Measurements from ENCODE around the gene SH3GL2. TPM values are rescaled to one million over a fixed set of nuclear protein-coding genes. Genes with fewer than 3 reads are reported as not detected.

The SH3GL2 gene
- total and polyA plus RNA-seq, 4 donors: 0.06 to 0.08 TPM; not detected in 2

GRCh38 chr9:17611342-17611741 lies 32.5 kb downstream of the SH3GL2 start:
- no peaks in the 10 kb centered on the region for H3K36me3 ChIP-seq (ENCODE audit: control insufficient read depth in 4 of 4, insufficient read depth in 3 of 4, low read depth in 1 of 4, low read length in 3 of 4)
- WGBS: 92% methylated on average over 2 of the region's 2 CpGs
- no peak overlapping the region for H3K4me3 ChIP-seq (ENCODE audit: low read depth in 1 of 3, low read length in 3 of 3)
- H3K4me1 ChIP-seq (ENCODE audit: control insufficient read depth in 4 of 4, insufficient read depth in 4 of 4, low read length in 3 of 4): no peaks in the 10 kb centered on the region
- no peaks in the 10 kb centered on the region for H3K9me3 ChIP-seq (ENCODE audit: control insufficient read depth in 4 of 4, low read length in 3 of 4)
- H3K27ac ChIP-seq (ENCODE audit: low read depth in 1 of 2, low read length in 2 of 2): no peak overlapping the region
- no peak for DNase-seq (ENCODE audit: low spot score)
- H3K9ac ChIP-seq (ENCODE audit: low read depth in 1 of 2, low read length in 2 of 2): no peak overlapping the region
- peaks cover 0 to 17% (median 0%) of the 10 kb centered on the region in 4 donors for H3K27me3 ChIP-seq (ENCODE audit: control insufficient read depth in 4 of 4, insufficient read depth in 4 of 4, low read length in 3 of 4)
- TF ChIP-seq, protein P1, sequence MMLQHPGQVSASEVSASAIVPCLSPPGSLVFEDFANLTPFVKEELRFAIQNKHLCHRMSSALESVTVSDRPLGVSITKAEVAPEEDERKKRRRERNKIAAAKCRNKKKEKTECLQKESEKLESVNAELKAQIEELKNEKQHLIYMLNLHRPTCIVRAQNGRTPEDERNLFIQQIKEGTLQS (IDR thresholded peaks at IDR 0.05): no peak
- no peak for TF ChIP-seq TAF1 (conservative IDR thresholded peaks at IDR 0.05)
- no peak for TF ChIP-seq JUND (IDR thresholded peaks at IDR 0.05)
- TF ChIP-seq SP1 (IDR thresholded peaks at IDR 0.05): no peak
- no peak for TF ChIP-seq FOXA1 (IDR thresholded peaks at IDR 0.05)
- TF ChIP-seq EGR1 (IDR thresholded peaks at IDR 0.05; ENCODE audit: low read depth in 2 of 2): no peak
- TF ChIP-seq YY1 (IDR thresholded peaks at IDR 0.05): no peak
- no peak for TF ChIP-seq HNF4G (IDR thresholded peaks at IDR 0.05)
- no peak for TF ChIP-seq FOXA2 (IDR thresholded peaks at IDR 0.05)
- TF ChIP-seq, protein P2, sequence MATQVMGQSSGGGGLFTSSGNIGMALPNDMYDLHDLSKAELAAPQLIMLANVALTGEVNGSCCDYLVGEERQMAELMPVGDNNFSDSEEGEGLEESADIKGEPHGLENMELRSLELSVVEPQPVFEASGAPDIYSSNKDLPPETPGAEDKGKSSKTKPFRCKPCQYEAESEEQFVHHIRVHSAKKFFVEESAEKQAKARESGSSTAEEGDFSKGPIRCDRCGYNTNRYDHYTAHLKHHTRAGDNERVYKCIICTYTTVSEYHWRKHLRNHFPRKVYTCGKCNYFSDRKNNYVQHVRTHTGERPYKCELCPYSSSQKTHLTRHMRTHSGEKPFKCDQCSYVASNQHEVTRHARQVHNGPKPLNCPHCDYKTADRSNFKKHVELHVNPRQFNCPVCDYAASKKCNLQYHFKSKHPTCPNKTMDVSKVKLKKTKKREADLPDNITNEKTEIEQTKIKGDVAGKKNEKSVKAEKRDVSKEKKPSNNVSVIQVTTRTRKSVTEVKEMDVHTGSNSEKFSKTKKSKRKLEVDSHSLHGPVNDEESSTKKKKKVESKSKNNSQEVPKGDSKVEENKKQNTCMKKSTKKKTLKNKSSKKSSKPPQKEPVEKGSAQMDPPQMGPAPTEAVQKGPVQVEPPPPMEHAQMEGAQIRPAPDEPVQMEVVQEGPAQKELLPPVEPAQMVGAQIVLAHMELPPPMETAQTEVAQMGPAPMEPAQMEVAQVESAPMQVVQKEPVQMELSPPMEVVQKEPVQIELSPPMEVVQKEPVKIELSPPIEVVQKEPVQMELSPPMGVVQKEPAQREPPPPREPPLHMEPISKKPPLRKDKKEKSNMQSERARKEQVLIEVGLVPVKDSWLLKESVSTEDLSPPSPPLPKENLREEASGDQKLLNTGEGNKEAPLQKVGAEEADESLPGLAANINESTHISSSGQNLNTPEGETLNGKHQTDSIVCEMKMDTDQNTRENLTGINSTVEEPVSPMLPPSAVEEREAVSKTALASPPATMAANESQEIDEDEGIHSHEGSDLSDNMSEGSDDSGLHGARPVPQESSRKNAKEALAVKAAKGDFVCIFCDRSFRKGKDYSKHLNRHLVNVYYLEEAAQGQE (IDR thresholded peaks at IDR 0.05): no peak
- TF ChIP-seq NR2F2 (IDR thresholded peaks at IDR 0.05): no peak
- TF ChIP-seq CTCF (IDR thresholded peaks at IDR 0.05; ENCODE audit: low read depth, low read length, missing input control): no peak
- TF ChIP-seq, protein P3, sequence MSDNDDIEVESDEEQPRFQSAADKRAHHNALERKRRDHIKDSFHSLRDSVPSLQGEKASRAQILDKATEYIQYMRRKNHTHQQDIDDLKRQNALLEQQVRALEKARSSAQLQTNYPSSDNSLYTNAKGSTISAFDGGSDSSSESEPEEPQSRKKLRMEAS (IDR thresholded peaks at IDR 0.05): no peak
- no peak for TF ChIP-seq RXRA (IDR thresholded peaks at IDR 0.05)
- TF ChIP-seq GABPA (IDR thresholded peaks at IDR 0.05 in 1 of 2, conservative IDR thresholded peaks at IDR 0.05 in 1 of 2): no peak
- no peak for TF ChIP-seq RAD21 (IDR thresholded peaks at IDR 0.05)
- no peak for TF ChIP-seq ZBTB33 (IDR thresholded peaks at IDR 0.05)
- no peak for TF ChIP-seq HNF4A (conservative IDR thresholded peaks at IDR 0.05)

Data from liver (tissue), 9 donors.